ENCODE measurements around the gene CCDC85B. TPM values are rescaled to one million over a fixed set of nuclear protein-coding genes. Genes with fewer than 3 reads are reported as not detected.

The CCDC85B gene
- total and polyA plus RNA-seq, 2 of the 8 experiments (the other 6 are each of a cell fraction or from before 2014, with no cell fraction given) = 19.8 to 30.8 TPM

GRCh38 chr11:65843811-65844210 is 46.7 kb upstream of the CCDC85B start:
- Histone ChIP-seq H2BK5ac (ENCODE audit: low read depth, low read length) (no peak overlapping the region), H3K56ac (replicated peaks; ENCODE audit: insufficient read length, low read depth, low read length) (no peak overlapping the region), H3K23ac (ENCODE audit: insufficient read length) (no peak overlapping the region), H2BK12ac (ENCODE audit: low read depth, low read length) (no peak overlapping the region), H3K36me3 (ENCODE audit: control insufficient read depth in 2 of 4, insufficient read depth in 4 of 4, low read length in 3 of 4) (no peaks in the 10 kb centered on the region), H3K27me3 (replicated peaks in 1 of 4; ENCODE audit: control insufficient read depth in 3 of 4, extremely low read depth in 1 of 4, insufficient read depth in 3 of 4, low read length in 3 of 4) (no peaks in the 10 kb centered on the region; a peak in 1 of 7 replicates), H4K20me1 (replicated peaks in 1 of 2; ENCODE audit: control insufficient read depth in 1 of 2, insufficient read depth in 2 of 2, low read length in 2 of 2) (no peaks in the 10 kb centered on the region), H2BK20ac (ENCODE audit: low read length) (no peak overlapping the region), H3K4me1 (replicated peaks in 1 of 4; ENCODE audit: control insufficient read depth in 3 of 4, insufficient read depth in 4 of 4, low read length in 3 of 4) (no peaks in the 10 kb centered on the region), H2AFZ (ENCODE audit: low read length) (no peak overlapping the region), H3K27ac (ENCODE audit: low read depth, low read length) (no peak overlapping the region), H3K14ac (ENCODE audit: insufficient read length) (no peak overlapping the region), H4K8ac (ENCODE audit: extremely low read depth, insufficient read depth, low read length) (no peak overlapping the region), H3K4me3 (ENCODE audit: extremely low read depth in 1 of 4, insufficient read depth in 2 of 4, low read depth in 3 of 4, low read length in 4 of 4) (no peak overlapping the region), H4K91ac (replicated peaks; ENCODE audit: insufficient read length, low read length) (no peak overlapping the region), H3K18ac (ENCODE audit: extremely low read depth, low read length) (no peak overlapping the region), H3K4ac (replicated peaks; ENCODE audit: insufficient read length, low read depth, low read length) (no peak overlapping the region), H3K9me3 (ENCODE audit: insufficient read depth in 2 of 2, low read depth in 1 of 2, low read length in 1 of 2) (no peaks in the 10 kb centered on the region), H3K4me2 (ENCODE audit: insufficient read depth in 1 of 2, low read depth in 2 of 2, low read length in 2 of 2) (no peak overlapping the region), H2AK5ac (ENCODE audit: low read depth, low read length) (no peak overlapping the region), H2BK15ac (ENCODE audit: low read length) (no peak overlapping the region), H3K9ac (replicated peaks in 1 of 4; ENCODE audit: extremely low read depth in 1 of 4, low read depth in 3 of 4, low read length in 3 of 4) (no peak overlapping the region), H3K79me2 (ENCODE audit: control insufficient read depth in 1 of 2, insufficient read depth in 2 of 2, low read length in 2 of 2) (no peaks in the 10 kb centered on the region), H3K23me2 (ENCODE audit: low read depth, low read length) (no peaks in the 10 kb centered on the region), H4K5ac (ENCODE audit: insufficient read length, low read depth, low read length) (no peak overlapping the region), H2BK120ac (replicated peaks; ENCODE audit: low read depth, low read length) (no peak overlapping the region), H3K79me1 (ENCODE audit: low read depth, low read length) (no peaks in the 10 kb centered on the region)
- TF ChIP-seq CEBPB (IDR thresholded peaks at IDR 0.05; ENCODE audit: low read depth, low read length) (no peak), YY1 (IDR thresholded peaks at IDR 0.05; ENCODE audit: low read depth, low read length) (no peak), MAFK (IDR thresholded peaks at IDR 0.05; ENCODE audit: low read depth, low read length) (no peak)
- FAIRE-seq (no peak), DNase-seq (ENCODE audit: low read depth in 1 of 2, low spot score in 2 of 2) (no peak)
- ChIA-PET CTCF (ENCODE audit: partially characterized antibody) (interaction anchor here (0.5 to 15.2 kb wide), 9 partner anchors 8 to 137 kb away, joined by 3 to 283 read pairs (median 5); partner anchors contain the start of genes CCDC85B, CTSW, FIBP and MUS81), POLR2A (ENCODE audit: partially characterized antibody) (interaction anchor here (38.3 kb wide), 1 partner anchor 31 kb away, joined by 1071 read pairs; the partner anchor contains the start of genes CCDC85B, CFL1, CTSW and EFEMP2)
- 84% methylated on average over 3 of the region's 3 CpGs; no CpG with 5 or more reads in 1 of the 2 experiments for WGBS, 2 experiments (ENCODE audit: extremely low coverage in 1 of 2, insufficient coverage in 1 of 2, insufficient read length in 1 of 2, insufficient replicate concordance in 2 of 2, low coverage in 1 of 2, low lambda C conversion rate in 2 of 2, missing lambda C conversion rate in 1 of 2)

Data from H1 (cell line).